HepG2 (cell line): ENCODE results near the gene EFCAB13. TPM values are rescaled to one million over a fixed set of nuclear protein-coding genes. Genes with fewer than 3 reads are reported as not detected.

Source experiments
- ATF3 ChIP-seq: sonication (generic); formaldehyde crosslinking; IDR thresholded peaks from 2 replicates; pipeline ENCODE4 v1.4.0; 2020; ENCODE audit warnings: missing genetic modification reagents
- BATF2 ChIP-seq: sonication (generic); formaldehyde crosslinking; IDR thresholded peaks from 2 replicates; pipeline ENCODE4 v1.8.0; 2022; ENCODE audit warnings: mild to moderate bottlenecking, missing genetic modification reagents, moderate library complexity
- JARID2 ChIP-seq: sonication (generic); formaldehyde crosslinking; IDR thresholded peaks from 2 replicates; pipeline ENCODE4 v1.8.1; 2023; ENCODE audit warnings: missing genetic modification reagents, inconsistent platforms; ENCODE audit not compliant: insufficient replicate concordance
- MAFK ChIP-seq, 2 experiments: IDR thresholded peaks in 1 of 2; conservative IDR thresholded peaks in 1 of 2; 2 replicates each; pipeline ENCODE4 v1.6.1; 2011; ENCODE audit warnings: improper control_type of control experiment in 2 of 2, low read length in 2 of 2
- MLXIP ChIP-seq: sonication (generic); formaldehyde crosslinking; IDR thresholded peaks from 2 replicates; pipeline ENCODE4 v1.9.0; 2021; ENCODE audit warnings: missing genetic modification reagents, borderline replicate concordance
- NAIF1 ChIP-seq: sonication (generic); formaldehyde crosslinking; IDR thresholded peaks from 2 replicates; pipeline ENCODE4 v1.5.0; 2020; ENCODE audit warnings: mild to moderate bottlenecking, missing genetic modification reagents, borderline replicate concordance
- RFX3 ChIP-seq: IDR thresholded peaks from 2 replicates; pipeline ENCODE4 v1.6.1; 2016; ENCODE audit warnings: missing biosample characterization, missing genetic modification reagents
- RNF219 ChIP-seq: sonication (generic); formaldehyde crosslinking; IDR thresholded peaks from 2 replicates; pipeline ENCODE4 v1.5.0; 2020; ENCODE audit warnings: mild to moderate bottlenecking, missing genetic modification reagents
- TIGD3 ChIP-seq: sonication (generic); formaldehyde crosslinking; IDR thresholded peaks from 2 replicates; pipeline ENCODE4 v1.5.1; 2020; ENCODE audit warnings: mild to moderate bottlenecking, missing genetic modification reagents, borderline replicate concordance
- ZNF646 ChIP-seq: sonication (generic); formaldehyde crosslinking; IDR thresholded peaks from 2 replicates; pipeline ENCODE4 v1.9.0; 2021; ENCODE audit warnings: mild to moderate bottlenecking, missing genetic modification reagents
- ZNF720 ChIP-seq: sonication (generic); formaldehyde crosslinking; IDR thresholded peaks from 2 replicates; pipeline ENCODE4 v1.4.0; 2020; ENCODE audit warnings: missing genetic modification reagents
- ZNF772 ChIP-seq: sonication (generic); formaldehyde crosslinking; IDR thresholded peaks from 2 replicates; pipeline ENCODE4 v1.5.0; 2020; ENCODE audit warnings: mild to moderate bottlenecking, missing genetic modification reagents
- ZNF850 ChIP-seq: sonication (generic); formaldehyde crosslinking; conservative IDR thresholded peaks from 2 replicates; pipeline ENCODE4 v1.9.0; 2021; ENCODE audit warnings: mild to moderate bottlenecking, missing genetic modification reagents
- polyA plus RNA-seq, 8 experiments: library from polyadenylated mRNA; depleted of rRNA in 3 of 8; stranded (reverse) in 7 of 8; unstranded in 1 of 8; fragments of >200 nt; fragmentation: Illumina TruSeq in 4 of 8; extraction: Trizol in 4 of 8; gene quantifications; 2 replicates each; pipeline versions ENCODE4 v1.2.1 to v1.2.3, GENCODE V29; 2011 to 2016; ENCODE audit warnings: low read depth in 4 of 8, missing spikeins in 1 of 8, mixed read lengths in 1 of 8; ENCODE audit not compliant: insufficient read depth in 1 of 8
- total RNA-seq, 5 experiments: library from RNA; depleted of rRNA; stranded (reverse); fragments of >200 nt; fragmentation: Illumina TruSeq; extraction: Trizol; gene quantifications; 2 replicates each; pipeline ENCODE4 v1.2.3, GENCODE V29; 2016; ENCODE audit warnings: low read depth in 1 of 5

EFCAB13 gene
- total and polyA plus RNA-seq, 2 of the 13 experiments (the other 11 are each of a cell fraction or from before 2014, with no cell fraction given) = 0.22 to 0.71 TPM

GRCh38 chr17:47323382-47324223 lies at the start of gene EFCAB13 (continued):
- TF ChIP-seq ZNF646 (CRISPR knock-in tag) = no peak
- TF ChIP-seq ZNF850 (CRISPR knock-in tag) = no peak
- TF ChIP-seq MLXIP (CRISPR knock-in tag) = peak; percentile 71; the same call in 1 of the 2 replicates
- peak; percentile 99 for TF ChIP-seq BATF2 (CRISPR knock-in tag)
- peak; percentile 98 for TF ChIP-seq ZNF772 (CRISPR knock-in tag)
- peak; percentile 93; the same call in 1 of the 2 replicates for TF ChIP-seq TIGD3
- no peak for TF ChIP-seq MAFK (conservative IDR thresholded peaks at IDR 0.05 in 1 of 2, IDR thresholded peaks at IDR 0.05 in 1 of 2; ENCODE audit: low read length in 2 of 2)
- TF ChIP-seq JARID2 (CRISPR knock-in tag) = peak; percentile 94
- TF ChIP-seq RNF219 (CRISPR knock-in tag) = peak; percentile 43; the same call in 1 of the 2 replicates
- peak; percentile 81 for TF ChIP-seq NAIF1 (CRISPR knock-in tag)
- no peak for TF ChIP-seq RFX3 (CRISPR knock-in tag)
- TF ChIP-seq ZNF720 (CRISPR knock-in tag) = no peak
- TF ChIP-seq ATF3 (CRISPR knock-in tag) = peak; percentile 70
